SJCRH30 (cell line): Measurements from ENCODE around the gene PRTN3. TPM values are rescaled to one million over a fixed set of nuclear protein-coding genes. Genes with fewer than 3 reads are reported as not detected.
"Not testable (repeated sequence)": the region's sequence is repeated elsewhere in the genome, so short reads cannot be mapped to it uniquely, and the experiment has no call there.

Source experiments
- DNase-seq, 2 experiments: peaks; one replicate each; pipeline ENCODE4 v3.0.0-alpha.2; 2015 to 2020
- H3K27ac ChIP-seq: fragments of 250-450 bp; sonication (Bioruptor Pico); 2 replicates; pipeline ENCODE4 v1.5.1; 2020; ENCODE audit warnings: mild to moderate bottlenecking, moderate library complexity
- H3K27me3 ChIP-seq: fragments of 250-450 bp; sonication (Bioruptor Pico); 2 replicates; pipeline ENCODE4 v1.5.1; 2020; ENCODE audit warnings: mild to moderate bottlenecking, moderate library complexity
- H3K36me3 ChIP-seq: fragments of 250-450 bp; sonication (Bioruptor Pico); 2 replicates; pipeline ENCODE4 v1.5.1; 2020; ENCODE audit warnings: mild to moderate bottlenecking, moderate library complexity
- H3K4me1 ChIP-seq: fragments of 250-450 bp; sonication (Bioruptor Pico); 2 replicates; pipeline ENCODE4 v1.5.1; 2020; ENCODE audit warnings: mild to moderate bottlenecking, moderate library complexity
- H3K4me3 ChIP-seq: fragments of 250-450 bp; sonication (Bioruptor Pico); 2 replicates; pipeline ENCODE4 v1.5.1; 2020; ENCODE audit warnings: mild to moderate bottlenecking, moderate library complexity
- H3K9me3 ChIP-seq: fragments of 250-450 bp; sonication (Bioruptor Pico); replicated peaks from 2 replicates; pipeline ENCODE4 v1.5.1; 2020; ENCODE audit warnings: mild to moderate bottlenecking, moderate library complexity
- total RNA-seq: library from RNA; depleted of rRNA; stranded (reverse); fragments of >200 nt; shearing (Covaris generic); gene quantifications from 2 replicates; pipeline ENCODE4 v1.2.3, GENCODE V29; 2014

PRTN3 gene
- total RNA-seq, 1 experiment from 2014 or later: not detected

DNA sequence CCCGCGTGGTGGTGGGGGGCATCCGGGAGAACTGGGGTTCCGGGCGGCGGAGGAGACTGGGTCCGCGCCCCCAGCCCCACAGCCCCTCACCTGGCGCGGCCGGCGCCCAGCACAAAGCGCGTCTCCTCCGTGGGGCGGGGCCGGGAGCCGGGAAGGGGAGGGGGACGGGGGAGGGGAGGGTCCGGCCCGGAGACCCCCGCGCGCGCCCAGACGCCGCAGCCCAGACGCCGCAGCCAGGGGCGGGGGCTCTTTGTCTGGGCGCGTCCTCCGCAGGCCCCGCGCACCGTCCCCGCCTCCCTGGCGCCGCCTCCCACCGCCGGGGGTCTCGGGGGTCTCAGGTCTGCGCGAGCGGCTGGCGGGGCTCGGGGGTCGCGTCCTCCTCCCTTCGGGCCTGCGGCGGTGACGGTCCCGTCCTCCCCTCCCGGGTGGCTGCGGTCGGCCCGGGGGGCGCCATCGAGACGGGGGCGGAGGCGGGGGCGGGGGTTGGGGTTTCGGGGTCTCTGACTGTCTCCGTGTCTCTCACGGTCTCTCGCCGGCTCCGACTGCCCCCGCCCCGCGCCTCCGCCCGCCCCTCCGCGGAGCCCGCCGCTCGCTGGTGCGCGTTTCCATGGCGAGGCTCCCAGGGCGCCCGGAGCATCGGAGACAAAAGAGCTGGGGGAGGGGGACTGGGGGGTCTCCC lies 18.8 kb upstream of the PRTN3 start, which contains the start of gene PLPPR3:
Gene PLPPR3 (minus strand): TSS at position 131 of the 679 bp plus-strand sequence. CDS start 396 bp downstream, outside the sequence.
- no peak within 1 kb of the TSS for H3K27ac ChIP-seq
- no peak for DNase-seq
- no peaks in the 10 kb centered on the region for H3K27me3 ChIP-seq
- H3K36me3 ChIP-seq: no peaks in the 10 kb centered on the region
- H3K4me3 ChIP-seq: no peak within 1 kb of the TSS
- no peaks in the 10 kb centered on the region for H3K9me3 ChIP-seq
- no peaks in the 10 kb centered on the region for H3K4me1 ChIP-seq

DNA sequence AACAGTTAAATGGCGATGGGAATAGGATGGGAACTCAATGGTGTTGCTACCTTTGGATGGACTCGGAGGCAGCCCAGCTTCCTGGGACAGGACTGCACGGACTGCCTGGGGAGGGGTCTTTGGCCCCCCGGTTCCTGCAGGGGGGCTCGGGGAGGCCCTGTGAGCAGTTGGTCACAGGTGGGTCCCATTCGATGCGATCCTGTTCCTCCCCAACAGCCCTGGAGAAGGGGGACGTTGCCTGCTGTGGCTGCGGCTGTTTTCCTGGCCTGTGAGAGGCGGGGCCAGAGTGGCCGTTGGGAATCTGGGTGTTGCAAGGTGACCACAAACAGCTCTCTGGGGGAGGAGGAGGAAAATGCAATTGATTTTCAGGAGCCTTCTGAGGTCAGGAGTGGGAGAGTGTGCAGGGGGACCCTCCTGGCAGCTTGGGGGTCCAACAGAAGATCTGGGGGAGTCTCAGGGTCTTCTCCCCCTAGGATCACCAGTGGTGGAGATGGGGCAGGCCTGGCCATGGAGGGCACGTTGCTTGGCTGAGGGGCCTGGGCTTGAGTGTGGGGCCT lies 17.2 kb upstream of the PRTN3 start:
- Histone ChIP-seq H3K36me3 (no peaks in the 10 kb centered on the region), H3K27ac (no peak overlapping the region), H3K27me3 (no peaks in the 10 kb centered on the region), H3K9me3 (no peaks in the 10 kb centered on the region), H3K4me3 (no peak overlapping the region), H3K4me1 (no peaks in the 10 kb centered on the region)
- no peak for DNase-seq

GRCh38 chr19:824885-825284 lies 15.9 kb upstream of the PRTN3 start:
- no peak overlapping the region for H3K27ac ChIP-seq
- no peaks in the 10 kb centered on the region for H3K4me1 ChIP-seq
- H3K27me3 ChIP-seq: no peaks in the 10 kb centered on the region; the same call in 1 of the 2 replicates
- no peaks in the 10 kb centered on the region for H3K9me3 ChIP-seq
- DNase-seq: no peak
- no peaks in the 10 kb centered on the region for H3K36me3 ChIP-seq
- no peak overlapping the region for H3K4me3 ChIP-seq

- Histone ChIP-seq H3K4me1 (no peaks in the 10 kb centered on the region), H3K9me3 (no peaks in the 10 kb centered on the region), H3K36me3 (no peaks in the 10 kb centered on the region), H3K4me3 (no peak overlapping the region), H3K27me3 (peaks cover 10% of the 10 kb centered on the region; the same call in 1 of the 2 replicates), H3K27ac (no peak overlapping the region)
- DNase-seq: no peak
Measured at GRCh38 chr19:825897-826644, 14.7 kb upstream of the PRTN3 start.

- Histone ChIP-seq H3K4me3 (no peak overlapping the region), H3K9me3 (no peaks in the 10 kb centered on the region), H3K4me1 (no peaks in the 10 kb centered on the region), H3K27me3 (peaks cover 22% of the 10 kb centered on the region; the same call in 1 of the 2 replicates), H3K36me3 (no peaks in the 10 kb centered on the region), H3K27ac (no peak overlapping the region)
- no peak for DNase-seq
Measured at GRCh38 chr19:827314-827709, 13.5 kb upstream of the PRTN3 start.

DNA sequence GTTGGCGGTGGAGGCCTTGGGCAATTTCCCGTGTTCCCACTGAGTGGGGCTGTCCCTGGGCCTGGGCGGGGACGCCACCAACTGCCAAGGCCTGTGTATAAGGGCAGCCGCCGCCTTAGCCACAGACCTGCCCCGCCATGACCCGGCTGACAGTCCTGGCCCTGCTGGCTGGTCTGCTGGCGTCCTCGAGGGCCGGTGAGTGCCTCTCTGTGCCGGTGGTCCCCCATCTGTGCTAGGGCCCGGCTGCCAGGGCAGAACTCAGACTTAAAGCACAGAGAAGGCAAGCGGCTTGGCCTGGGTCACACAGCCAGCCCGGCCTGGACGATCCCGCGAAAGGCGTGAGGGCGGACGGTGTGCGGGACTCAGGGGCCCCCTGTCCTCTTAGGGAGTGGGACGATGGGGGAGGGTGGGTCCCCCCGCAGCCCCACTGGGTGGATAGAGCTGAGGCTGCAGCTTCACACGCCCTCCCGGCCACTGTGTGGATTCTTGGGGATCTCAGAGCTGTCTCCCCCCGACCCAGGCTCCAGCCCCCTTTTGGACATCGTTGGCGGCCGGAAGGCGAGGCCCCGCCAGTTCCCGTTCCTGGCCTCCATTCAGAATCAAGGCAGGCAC lies 13.0 kb upstream of the PRTN3 start, which contains the start of gene AZU1:
Gene AZU1 (plus strand): TSS at position 128 of the 612 bp plus-strand sequence. CDS start 10 bp downstream, at position 138.
- no peak for DNase-seq
- Histone ChIP-seq H3K4me1 (no peaks in the 10 kb centered on the region), H3K27me3 (peaks cover 22% of the 10 kb centered on the region; the same call in 1 of the 2 replicates), H3K4me3 (no peak within 1 kb of the TSS), H3K36me3 (no peaks in the 10 kb centered on the region), H3K9me3 (no peaks in the 10 kb centered on the region), H3K27ac (no peak within 1 kb of the TSS)

DNA sequence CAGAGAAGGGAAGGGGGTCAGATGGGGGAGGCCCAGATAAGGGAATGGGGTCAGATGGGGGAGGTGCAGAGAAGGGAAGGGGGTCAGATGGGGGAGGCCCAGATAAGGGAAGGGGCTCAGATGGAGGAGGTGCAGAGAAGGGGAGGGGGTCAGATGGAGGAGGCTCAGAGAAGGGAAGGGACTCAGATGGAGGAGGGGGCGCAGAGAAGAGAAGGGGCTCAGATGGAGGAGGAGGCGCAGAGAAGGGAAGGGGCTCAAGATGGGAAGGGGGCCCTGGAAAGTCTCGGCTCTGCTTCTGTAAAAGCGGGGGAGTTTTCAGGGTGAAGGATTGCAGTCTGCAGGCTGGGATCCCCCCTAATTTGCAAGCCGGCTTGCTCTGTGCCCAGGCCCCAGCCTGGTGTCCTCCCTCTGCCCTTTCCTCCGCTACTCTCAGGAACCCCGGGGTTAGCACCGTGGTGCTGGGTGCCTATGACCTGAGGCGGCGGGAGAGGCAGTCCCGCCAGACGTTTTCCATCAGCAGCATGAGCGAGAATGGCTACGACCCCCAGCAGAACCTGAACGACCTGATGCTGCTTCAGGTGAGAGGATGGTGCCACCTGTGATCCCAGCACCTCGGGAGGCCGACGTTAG lies 11.6 kb upstream of the PRTN3 start:
- Histone ChIP-seq H3K36me3 (no peaks in the 10 kb centered on the region), H3K9me3 (no peaks in the 10 kb centered on the region), H3K4me3 (no peak overlapping the region), H3K27me3 (peaks cover 27% of the 10 kb centered on the region), H3K4me1 (no peaks in the 10 kb centered on the region), H3K27ac (no peak overlapping the region)
- no peak for DNase-seq

GRCh38 chr19:831407-832369 lies 9.1 kb upstream of the PRTN3 start:
- Histone ChIP-seq H3K27ac (no peak overlapping the region), H3K4me3 (no peak overlapping the region), H3K4me1 (no peaks in the 10 kb centered on the region), H3K9me3 (no peaks in the 10 kb centered on the region), H3K27me3 (peaks cover 36% of the 10 kb centered on the region), H3K36me3 (no peaks in the 10 kb centered on the region)
- DNase-seq: no peak

- H3K27me3 ChIP-seq: peaks cover 36% of the 10 kb centered on the region
- H3K9me3 ChIP-seq: no peaks in the 10 kb centered on the region
- no peak overlapping the region for H3K27ac ChIP-seq
- no peak overlapping the region for H3K4me3 ChIP-seq
- DNase-seq: no peak
- no peaks in the 10 kb centered on the region for H3K4me1 ChIP-seq
- H3K36me3 ChIP-seq: no peaks in the 10 kb centered on the region
Measured at GRCh38 chr19:834216-834615, 6.6 kb upstream of the PRTN3 start.

GRCh38 chr19:835210-835810 lies 5.5 kb upstream of the PRTN3 start:
- peaks cover 39% of the 10 kb centered on the region for H3K27me3 ChIP-seq

GRCh38 chr19:842802-843179 lies 2.0 kb downstream of the PRTN3 start:
- H3K9me3 ChIP-seq, DNase-seq, H3K27ac ChIP-seq, H3K4me3 ChIP-seq, H3K36me3 ChIP-seq, H3K4me1 ChIP-seq: not testable (repeated sequence)
- peaks cover 33% of the 10 kb centered on the region for H3K27me3 ChIP-seq

More at GRCh38 chr19:835210-835810, 5.5 kb upstream of the PRTN3 start:
- Histone ChIP-seq H3K4me3 (no peak overlapping the region), H3K9me3 (no peaks in the 10 kb centered on the region), H3K4me1 (0 out of 2 replicates have a peak, but pooled peaks cover 3% of the 10 kb centered on the region), H3K36me3 (no peaks in the 10 kb centered on the region), H3K27ac (no peak overlapping the region)
- no peak for DNase-seq

- no peak overlapping the region for H3K27ac ChIP-seq
- H3K9me3 ChIP-seq: no peaks in the 10 kb centered on the region
- no peak overlapping the region for H3K4me3 ChIP-seq
- H3K27me3 ChIP-seq: peaks cover 38% of the 10 kb centered on the region
- DNase-seq: no peak
- no peaks in the 10 kb centered on the region for H3K36me3 ChIP-seq
- H3K4me1 ChIP-seq: 0 out of 2 replicates have a peak, but pooled peaks cover 3% of the 10 kb centered on the region
Measured at GRCh38 chr19:843180-843835, 2.5 kb downstream of the PRTN3 start.
